HG03378 (cell line): ENCODE results near the gene FADS2.

Source experiments
- ATAC-seq: cut with Tn5 transposase; IDR thresholded peaks from one replicate; pipeline ENCODE4 v1.9.1; 2021; ENCODE audit warnings: mild to moderate bottlenecking, moderate library complexity; ENCODE audit not compliant: unreplicated experiment

Gene FADS2

DNA sequence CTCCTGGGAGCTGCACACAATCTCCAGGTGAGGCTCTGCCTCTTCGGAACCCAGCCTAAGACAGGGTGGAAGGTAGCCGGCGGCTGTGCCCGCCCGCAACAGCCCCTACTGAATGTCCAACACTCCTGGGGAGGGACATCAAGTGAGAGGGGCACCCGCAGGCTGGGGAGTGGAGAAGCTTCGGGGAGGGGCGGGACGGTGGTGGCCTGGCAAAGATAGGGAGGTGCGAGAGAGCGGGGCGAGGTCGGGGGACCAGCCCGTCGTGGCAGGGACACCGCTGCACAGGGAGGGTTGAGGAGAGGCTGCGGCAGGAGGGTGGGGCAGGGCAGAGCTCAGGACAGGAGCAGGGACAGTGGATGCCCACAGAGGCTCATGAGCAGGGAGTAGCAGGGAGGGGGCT, 72.2 kb downstream of the FADS2 start:
- no peak for ATAC-seq

GRCh38 chr11:61901397-61901796, 73.3 kb downstream of the FADS2 start:
- ATAC-seq: no peak

DNA sequence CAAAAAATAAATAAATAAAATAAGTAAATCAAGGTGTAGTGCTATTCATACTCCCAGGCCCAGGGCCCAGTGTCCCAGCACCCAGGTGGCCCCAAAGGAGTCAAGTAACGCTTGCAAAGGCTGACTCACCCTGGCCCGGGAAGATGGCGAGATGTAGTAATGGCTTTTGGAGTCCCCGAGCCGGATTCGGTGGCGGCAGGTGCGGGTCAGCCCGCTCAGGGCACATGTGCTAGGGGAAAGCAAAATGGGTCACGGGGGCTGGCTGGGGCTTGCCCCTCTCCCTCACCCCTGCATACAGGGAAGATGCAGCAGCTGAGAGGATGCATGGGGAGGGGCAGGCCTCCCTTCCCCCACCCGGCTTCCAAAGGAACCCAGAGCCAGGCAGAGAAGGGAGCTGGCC, 74.2 kb downstream of the FADS2 start:
- ATAC-seq: no peak

DNA sequence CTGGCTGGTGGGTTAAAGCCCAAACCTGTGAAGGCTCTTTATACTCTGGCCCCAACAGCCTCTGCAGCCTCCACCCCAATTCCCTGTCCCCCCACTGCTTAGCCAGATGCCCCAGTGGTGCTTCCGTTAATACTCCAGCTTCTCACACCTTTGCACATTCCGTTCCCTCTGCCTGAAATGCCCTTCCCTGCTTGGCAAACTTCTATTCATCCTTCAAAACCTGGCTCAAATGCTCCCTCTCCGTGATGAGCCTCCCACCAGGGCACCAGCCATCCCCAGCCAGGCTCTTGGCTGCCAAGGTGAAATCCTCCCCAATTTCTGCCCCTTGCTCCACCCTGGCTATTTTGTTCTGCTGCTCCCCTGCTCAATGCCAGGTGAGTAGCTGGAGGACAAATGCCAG, 75.7 kb downstream of the FADS2 start:
- no peak for ATAC-seq

DNA sequence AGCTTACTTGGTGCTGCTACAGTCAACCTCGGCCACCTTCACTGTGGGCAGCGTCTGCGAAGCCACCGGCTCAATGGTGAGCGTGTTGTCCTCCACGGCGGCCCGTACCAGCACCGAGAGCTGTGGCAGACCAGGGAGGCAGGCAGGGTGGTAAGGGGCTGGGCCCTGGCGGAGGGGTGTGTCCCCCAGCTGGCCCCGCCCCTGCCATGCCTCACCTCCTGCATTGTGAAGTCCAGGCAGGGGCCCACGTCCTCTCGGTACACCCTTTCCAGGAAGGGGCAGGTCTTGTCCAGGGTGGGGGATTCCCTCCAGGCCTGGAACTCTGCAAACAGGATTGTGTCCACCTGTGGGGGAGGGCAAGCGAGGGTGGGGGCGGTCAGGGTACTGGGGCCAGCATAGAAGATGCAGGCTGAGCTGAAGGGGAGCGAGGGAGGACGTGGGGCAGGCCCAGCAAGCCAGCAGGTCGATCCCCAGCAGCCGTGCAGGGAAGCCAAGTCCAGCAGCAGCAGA, 76.5 kb downstream of the FADS2 start:
- no peak for ATAC-seq

DNA sequence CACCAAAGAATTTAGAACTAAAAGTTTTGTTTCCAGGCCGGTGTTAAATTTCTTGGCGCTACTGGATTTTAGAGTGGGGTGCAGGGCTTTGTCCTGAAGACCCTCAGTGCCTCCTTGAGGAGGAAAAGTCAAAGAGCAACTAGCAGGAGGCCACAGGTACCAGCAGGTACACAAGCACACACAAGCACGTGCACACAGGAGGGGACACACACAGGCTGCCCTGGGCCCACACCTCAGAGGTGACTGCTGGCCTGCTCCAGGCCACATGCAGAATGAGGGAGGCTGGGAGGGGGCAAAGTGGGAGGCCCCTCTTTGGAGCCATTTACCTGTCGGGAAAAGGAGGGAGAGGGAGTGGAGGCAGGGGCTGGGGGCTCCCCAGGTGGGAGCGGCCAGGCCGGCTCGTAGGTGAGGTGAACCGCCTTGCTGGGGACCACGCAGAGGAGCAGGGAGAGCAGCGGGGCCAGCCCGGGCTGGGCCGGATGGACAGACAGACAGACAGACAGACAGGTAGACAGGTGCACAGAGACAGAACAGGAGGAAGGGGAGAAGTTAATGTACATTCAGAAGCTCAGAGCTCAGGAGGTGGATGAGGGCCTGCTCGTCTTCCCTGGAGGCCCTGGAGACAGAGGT, 77.1 kb downstream of the FADS2 start:
- no peak for ATAC-seq

- no peak for ATAC-seq
Measured at GRCh38 chr11:61905801-61906521, 77.9 kb downstream of the FADS2 start.

GRCh38 chr11:61906522-61906909, 78.4 kb downstream of the FADS2 start:
- no peak for ATAC-seq

DNA sequence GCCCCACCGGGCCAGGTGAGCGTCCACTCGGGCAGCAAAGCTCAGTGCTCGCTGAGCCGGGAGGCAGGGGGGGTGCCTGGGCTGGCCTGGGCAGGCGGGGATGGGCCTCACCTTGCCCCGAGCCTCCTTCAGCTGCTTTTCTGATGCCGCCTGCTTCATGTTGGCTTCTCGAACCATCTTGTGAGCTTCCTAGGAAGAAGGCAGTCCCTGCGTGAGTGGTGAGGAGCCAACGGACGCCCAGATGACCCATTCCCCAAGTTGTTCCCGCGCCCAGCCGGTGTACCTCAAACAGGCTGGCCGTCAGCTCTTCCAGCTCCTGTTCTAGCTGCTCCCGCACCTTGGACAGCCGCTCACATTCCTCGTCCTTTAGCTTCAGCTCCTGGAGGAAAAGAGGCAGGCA, 79.2 kb downstream of the FADS2 start:
- no peak for ATAC-seq

DNA sequence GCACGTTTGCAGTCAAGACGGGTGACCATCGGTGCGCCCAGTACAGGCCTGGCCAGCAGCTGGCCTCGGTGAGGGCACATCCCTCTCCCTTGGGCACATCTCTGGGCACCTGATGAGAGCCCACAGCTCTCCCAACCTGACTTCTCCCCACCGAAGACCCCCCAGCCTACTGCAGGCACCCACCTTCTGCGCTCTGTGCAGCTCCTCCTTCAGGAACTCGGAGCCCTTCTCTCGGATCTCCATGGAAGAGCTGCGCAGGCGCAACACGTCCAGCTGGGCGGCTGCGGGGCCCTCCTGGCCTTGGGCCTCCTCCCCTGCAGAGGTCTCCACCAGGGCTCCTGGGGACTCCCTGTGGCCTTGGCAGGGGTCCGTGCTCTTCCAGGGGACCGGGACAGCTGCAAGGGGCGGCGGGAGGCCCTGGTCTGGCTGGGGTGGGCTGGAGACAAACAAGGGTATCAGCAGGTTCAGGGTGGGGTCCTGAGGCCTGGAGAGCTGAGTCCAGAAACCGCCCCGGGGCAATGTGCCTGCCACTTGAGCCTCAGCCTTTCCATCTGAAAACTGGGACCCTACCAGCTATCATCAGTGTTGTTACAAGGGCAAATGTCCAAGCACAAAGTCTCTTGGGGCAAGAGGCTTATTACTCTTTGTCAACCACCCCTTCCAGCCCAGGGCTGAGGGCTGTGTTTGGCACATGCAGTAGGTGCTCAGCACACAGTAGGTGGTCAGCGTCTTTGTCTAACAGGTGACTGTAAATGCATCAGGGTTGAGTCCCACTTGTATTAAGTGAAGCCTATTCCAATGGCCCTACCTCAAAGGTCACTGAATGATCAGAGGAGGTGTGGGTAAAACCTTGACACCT, 80.0 kb downstream of the FADS2 start:
- no peak for ATAC-seq

DNA sequence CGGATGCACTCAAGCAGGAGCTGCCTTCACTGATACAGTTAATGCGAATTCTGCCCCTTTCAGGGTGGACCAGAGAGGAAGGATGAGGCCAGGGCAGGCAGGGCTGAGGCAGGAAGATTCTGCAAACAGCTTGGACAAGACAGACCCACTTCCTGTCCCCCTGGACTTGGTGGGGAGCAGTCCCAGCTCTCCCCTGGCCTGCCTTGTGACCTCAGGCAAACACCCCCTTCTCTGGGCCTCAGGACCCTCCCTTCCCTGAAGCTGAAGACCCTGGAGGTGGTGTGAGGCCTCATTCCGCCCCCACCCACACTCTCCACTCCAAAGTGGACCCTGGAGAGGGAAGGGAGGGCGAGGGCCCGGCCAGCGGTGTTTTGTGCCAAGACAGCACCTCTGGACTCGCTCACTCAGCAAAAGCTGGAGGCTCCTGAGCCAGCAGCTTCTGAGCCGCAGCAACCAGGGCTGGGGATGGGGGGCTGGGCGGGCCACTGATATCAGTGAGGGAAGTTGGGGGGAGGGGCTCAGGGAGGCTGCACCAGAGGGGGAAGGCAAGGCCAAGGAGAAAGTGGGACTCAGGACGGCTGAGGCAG, 80.7 kb downstream of the FADS2 start:
- ATAC-seq: no peak

DNA sequence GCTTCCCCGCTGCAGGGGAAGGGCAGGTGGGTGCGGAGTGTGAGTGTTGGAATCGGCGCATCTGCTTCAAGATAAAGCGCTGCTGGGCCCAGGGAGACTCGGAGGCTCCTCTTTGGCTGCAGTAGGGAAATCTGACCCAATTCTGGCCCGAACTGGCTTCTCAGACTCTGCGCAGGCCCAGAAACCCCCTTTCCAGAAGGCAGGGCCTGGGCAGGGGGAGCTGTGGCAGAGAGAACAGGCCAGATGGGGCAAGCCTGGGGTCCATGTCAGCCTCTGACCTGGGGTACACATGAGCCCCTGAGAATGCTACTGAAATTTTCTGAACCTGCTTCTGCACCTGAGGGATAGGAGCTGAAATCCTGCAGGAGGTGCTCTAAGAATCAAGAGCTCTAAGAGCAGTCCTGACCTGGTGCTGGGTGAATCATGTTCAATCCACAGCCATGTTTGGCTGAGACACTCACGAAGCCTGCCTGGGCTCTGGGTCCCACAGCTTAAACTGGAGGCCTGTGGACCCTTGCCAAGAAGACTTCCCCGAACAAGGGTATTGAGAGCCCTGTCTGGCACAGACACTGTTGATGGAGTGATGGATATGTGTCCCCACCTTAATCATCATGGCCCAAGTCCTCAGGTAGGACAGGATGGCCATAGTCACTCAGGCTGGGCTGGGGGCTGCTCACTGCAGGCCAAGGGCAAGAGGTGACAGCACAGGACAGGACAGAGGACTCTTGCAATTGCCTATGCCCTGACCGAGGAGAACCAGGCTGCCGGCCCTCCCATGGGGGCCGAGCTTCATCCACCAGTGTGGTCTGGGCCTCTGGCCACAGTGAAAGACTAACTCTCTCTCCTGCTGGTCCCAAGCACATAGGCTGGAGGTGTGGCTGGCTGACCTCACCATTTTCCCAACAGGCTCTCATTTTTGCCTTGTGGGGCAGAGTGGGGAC, 82.4 kb downstream of the FADS2 start:
- ATAC-seq: no peak

GRCh38 chr11:61911128-61911700, 83.1 kb downstream of the FADS2 start:
- ATAC-seq: no peak

- ATAC-seq: no peak
Measured at GRCh38 chr11:61911701-61912529, 83.8 kb downstream of the FADS2 start.

DNA sequence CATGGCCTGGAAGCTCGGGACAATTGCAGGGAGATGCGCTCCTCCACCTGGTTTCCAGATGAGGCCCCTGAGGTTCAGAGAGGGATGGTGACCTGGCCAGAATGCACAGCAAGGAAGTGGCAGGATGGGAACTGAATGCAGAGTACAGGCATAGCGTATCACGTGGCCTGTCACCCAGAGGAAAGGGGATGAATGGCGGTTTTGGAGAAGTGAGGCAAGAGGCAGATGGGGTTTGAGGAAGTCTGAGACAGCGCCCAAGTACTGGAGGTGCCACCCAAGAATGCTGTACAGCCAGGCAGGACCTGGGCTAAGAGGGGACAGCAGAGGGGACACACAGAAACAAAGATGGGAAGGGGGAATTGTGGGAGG, 84.4 kb downstream of the FADS2 start:
- no peak for ATAC-seq

DNA sequence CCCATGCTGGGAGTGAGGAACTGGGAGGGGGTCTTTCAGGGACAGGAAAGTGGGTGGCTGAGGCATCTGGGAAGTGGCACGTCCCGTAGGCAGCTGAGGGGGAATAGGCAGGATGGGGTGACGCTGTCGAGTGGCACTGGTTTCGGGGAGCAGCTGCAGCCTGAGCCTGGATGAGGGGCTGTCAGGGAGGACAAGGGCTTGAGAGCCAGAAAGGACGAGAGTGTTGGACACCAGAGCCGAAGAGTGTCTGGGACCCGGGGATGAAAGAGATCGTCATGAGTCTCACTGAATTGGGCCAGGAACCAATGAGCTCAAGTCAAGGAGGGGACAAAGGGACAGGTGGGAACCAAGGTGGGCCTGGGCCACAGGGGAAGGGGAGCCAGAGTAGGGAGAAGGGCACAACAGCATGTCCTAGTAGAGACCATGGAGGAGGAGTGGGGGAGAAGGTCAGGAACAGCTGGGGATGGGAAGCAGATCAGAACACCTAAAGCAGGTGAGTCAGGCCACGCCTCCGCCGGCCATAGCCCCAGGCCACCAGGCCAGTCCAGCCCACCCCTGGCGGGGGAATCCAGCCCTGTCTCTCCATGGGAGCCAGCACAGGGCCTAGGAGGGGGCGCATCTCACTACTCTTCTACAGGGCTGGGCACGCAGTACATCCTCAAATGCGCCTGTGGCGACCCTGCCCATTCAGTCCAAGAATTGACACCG, 85.0 kb downstream of the FADS2 start:
- ATAC-seq: no peak

DNA sequence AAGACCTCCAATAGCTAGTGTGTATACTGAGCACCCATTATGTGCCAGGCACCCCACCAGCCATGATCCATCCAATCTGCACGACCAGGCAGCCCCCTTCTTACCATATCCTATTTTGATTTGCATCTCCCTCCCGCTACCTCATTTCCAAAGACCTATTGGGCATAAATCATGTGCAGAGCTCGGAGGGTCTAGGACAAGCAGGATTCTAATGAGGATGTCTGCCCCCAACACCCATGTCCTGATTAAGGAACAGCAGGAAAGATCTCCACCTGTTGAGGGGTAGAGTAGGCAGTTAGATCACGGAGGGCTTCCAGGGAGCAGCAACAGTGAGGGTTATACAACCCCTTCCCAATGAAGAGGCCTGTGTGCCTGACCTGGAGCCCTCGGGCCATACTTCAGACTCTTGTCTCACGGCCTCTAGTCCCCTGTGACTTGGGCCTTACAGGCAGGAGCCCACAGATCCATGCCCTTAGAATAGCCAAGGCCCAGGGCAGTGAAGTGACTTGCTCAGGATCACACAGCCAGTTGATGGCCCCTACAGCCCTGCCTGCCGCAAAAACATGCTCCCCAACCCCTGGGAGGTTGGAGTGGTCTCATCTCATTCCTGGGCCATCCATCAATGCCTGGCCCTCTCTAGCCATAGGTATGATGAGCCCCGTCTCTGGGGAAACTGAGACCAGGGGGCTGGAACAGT, 85.7 kb downstream of the FADS2 start:
- ATAC-seq: no peak
